GM19372 (cell line): Measurements from ENCODE around the gene TXNDC11.
"Not testable (repeated sequence)": the region's sequence is repeated elsewhere in the genome, so short reads cannot be mapped to it uniquely, and the experiment has no call there.

Experiments
- ATAC-seq: cut with Tn5 transposase; IDR thresholded peaks from one replicate; pipeline ENCODE4 v1.9.1; 2021; ENCODE audit warnings: mild to moderate bottlenecking, low read depth, moderate library complexity; ENCODE audit not compliant: unreplicated experiment

The TXNDC11 gene

GRCh38 chr16:11742536-11743307 lies at the start of gene TXNDC11:
Gene TXNDC11 (minus strand): TSS chr16:11742857. CDS start chr16:11742730, 127 bp downstream.
- ATAC-seq: peak; percentile 82

GRCh38 chr16:11791144-11791828 lies 48.6 kb upstream of the TXNDC11 start:
- no peak for ATAC-seq

DNA sequence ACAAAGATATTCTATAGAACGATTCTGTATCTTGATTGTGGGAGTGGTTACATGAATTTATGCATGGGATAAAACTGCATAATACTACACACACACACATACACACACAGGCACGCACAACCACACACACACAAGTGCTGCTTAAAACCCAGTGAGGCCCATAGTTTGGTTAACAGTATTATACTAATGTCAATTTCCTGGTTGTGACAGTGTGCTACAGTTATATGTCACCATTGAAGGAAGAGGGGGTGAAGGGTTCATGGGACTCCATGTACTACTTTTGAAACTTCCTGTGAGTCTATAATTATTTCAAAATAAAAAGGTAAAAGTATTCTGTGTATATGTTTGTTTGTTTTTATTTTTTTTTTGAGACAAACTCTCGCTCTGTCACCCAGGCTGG lies 46.3 kb upstream of the TXNDC11 start:
- no peak for ATAC-seq

GRCh38 chr16:11784980-11785599 lies 42.4 kb upstream of the TXNDC11 start:
- not testable (repeated sequence) for ATAC-seq

GRCh38 chr16:11784381-11784780 lies 41.7 kb upstream of the TXNDC11 start:
- ATAC-seq: not testable (repeated sequence)

GRCh38 chr16:11784038-11784369 lies 41.3 kb upstream of the TXNDC11 start:
- no peak for ATAC-seq

GRCh38 chr16:11783319-11784037 lies 40.8 kb upstream of the TXNDC11 start:
- peak; percentile 55 for ATAC-seq

DNA sequence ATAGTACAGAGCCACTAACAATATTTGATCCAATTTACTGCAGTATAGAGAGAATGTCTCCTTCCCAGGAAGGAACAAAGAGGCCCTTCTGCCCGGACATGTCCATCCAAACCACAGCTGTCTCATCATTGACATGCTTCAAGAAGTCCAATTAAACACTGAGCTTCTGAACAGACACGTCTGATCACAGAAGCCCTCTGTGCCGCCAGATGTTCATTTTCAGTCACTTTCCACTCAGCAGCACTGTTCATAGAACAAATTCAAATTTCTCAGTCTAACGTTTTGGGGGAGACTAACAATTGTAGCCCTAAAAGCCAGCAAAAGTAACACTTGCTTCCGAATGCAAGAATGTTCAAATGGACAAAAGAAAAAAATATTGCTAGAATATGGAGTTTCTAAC lies 39.1 kb upstream of the TXNDC11 start:
- no peak for ATAC-seq

DNA sequence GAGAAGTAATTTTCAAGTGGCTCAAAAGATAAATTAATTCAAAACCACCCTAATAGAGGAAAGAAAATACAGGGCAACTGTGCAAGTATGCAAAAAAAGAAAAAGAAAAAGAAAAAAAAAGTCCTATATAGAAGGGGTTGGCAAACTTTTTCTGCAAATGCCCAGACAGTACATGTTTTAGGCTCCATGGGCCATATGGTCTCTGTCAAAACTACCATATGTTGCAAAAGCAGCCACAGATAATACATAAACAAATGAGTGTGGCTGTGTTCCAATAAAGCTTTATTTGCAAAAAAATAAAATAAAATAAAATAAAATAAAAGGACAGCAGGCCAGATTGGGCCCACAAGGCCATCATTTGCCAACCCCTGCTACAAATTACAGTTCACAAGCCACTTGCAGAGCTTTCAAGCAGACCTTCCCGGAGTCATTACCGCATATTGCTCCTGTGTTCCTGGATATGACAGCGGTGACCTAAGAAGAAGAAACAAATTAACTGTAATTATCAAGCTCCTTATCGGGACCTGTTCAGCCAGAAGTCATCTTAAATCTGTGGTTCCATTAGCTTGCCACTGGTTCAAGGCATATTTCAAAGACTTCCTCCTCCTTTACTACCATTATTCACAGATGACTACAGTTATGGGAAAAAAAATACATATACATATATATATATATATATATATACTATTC lies 38.5 kb upstream of the TXNDC11 start:
- no peak for ATAC-seq

GRCh38 chr16:11779074-11779473 lies 36.4 kb upstream of the TXNDC11 start:
- no peak for ATAC-seq

DNA sequence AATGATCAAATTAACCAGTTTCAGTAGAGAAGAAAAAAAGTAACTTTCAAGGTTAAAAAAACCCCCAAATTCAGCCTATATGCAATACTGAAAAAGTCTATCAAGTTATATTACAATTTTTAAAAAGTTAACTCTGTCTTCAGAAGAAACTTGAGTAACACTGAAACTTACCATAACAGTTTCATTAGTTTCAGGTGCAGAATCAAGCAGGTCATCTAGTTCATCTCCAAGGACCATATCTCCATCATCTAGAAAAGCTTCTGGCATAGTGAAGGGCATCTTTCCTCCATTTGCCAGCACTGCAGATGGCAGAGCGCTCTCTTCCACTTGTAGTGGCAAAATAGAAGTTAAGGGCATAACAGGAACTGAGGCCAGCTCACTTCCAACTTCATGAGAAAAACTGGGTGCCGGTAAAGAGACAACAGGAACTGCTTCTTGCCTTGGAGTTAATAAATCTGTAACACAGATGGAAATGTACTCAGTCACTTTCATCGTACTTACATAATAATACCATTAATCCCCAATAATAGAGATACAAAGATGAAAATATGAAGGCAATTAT lies 31.5 kb upstream of the TXNDC11 start:
- no peak for ATAC-seq

DNA sequence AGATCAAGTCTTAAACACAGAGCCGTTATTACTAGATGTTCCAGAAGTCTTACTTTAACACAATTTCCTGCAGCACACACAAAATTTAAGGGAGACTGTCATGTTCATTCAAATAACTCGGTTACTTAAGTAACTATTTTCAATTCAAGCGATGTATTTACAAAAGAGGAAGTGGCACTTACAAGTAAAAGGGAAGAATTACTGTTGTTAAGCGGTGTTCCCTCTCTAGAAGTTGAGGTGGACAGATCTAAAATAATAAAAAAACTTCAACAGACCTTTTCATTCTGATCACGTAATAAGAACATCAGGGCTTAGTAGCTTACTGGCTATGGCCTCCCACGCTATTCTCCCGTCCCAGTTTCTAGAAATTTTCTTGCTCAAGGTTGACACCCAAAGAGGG lies 26.2 kb upstream of the TXNDC11 start:
- no peak for ATAC-seq

GRCh38 chr16:11762431-11762830 lies 19.8 kb upstream of the TXNDC11 start:
- ATAC-seq: no peak

GRCh38 chr16:11759997-11760396 lies 17.3 kb upstream of the TXNDC11 start:
- ATAC-seq: no peak

DNA sequence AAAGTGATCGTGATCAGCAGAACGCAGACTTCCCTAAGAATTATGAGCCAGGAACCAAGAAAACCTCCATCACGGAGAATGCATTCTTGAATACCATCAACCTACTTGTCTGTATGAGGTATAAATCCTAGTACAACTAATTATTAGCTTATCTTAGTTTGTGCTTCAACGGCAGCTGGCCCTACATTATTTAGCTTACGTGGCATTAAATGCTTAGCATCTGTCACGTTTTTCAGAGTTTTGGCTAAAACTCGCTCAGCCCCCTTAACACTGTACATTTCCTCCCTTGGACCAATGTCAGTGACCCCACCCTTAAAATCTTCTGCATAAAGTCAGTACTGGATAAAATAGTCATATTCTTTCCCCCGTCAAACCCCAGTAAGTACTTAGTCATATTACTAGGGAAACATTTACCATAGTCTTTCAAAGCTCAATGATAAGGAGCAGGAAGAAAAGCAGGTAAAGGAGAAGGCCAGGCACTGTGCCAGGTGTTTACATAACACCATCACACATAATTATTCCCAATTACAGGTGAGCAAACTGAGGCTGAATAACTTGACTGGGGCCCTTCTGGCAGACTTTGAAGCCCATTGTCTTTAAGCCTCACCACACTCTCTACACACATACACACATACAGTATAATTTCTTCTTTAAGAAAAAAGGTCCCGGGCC lies 16.6 kb upstream of the TXNDC11 start:
- no peak for ATAC-seq

DNA sequence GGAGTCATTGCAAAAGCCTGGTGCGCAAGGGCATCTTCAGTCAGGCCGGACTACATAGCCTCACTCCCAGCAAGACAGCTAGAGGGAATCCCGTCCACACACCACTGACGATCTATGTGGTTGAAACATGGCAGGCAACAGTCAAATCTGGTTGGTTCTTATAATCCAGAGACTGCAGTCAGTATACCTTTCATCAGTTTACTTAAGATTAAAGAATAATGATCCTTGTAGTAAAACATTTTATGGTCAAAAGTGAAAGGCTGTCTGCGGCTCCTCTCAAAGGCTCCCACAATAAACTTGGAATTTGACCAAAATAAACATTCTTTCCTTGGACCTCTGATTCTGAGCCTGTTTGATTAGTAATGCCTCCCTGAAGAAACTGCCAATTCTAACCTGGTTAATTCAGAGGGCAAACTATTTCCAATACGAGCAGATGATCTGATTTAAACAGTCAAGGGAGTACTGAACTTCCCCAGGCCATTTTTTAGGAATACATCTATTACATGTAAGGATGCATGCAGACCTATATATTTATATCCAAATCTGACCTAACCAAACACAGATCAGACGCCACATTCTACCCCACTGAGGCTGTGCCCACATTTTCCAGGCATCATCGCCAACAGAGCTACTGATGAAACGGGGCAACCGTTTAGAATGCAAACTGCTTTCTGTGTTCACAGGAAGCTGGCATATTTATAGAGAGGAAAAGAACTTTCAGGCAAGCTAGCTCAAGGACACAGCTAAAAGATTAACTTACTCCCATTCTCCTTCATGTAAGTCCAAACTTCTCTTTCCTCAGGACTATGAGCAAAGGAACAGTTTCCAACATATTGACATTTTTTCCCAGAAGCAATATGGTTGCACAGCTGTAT lies 15.3 kb upstream of the TXNDC11 start:
- ATAC-seq: no peak

GRCh38 chr16:11756248-11756647 lies 13.6 kb upstream of the TXNDC11 start:
- no peak for ATAC-seq

DNA sequence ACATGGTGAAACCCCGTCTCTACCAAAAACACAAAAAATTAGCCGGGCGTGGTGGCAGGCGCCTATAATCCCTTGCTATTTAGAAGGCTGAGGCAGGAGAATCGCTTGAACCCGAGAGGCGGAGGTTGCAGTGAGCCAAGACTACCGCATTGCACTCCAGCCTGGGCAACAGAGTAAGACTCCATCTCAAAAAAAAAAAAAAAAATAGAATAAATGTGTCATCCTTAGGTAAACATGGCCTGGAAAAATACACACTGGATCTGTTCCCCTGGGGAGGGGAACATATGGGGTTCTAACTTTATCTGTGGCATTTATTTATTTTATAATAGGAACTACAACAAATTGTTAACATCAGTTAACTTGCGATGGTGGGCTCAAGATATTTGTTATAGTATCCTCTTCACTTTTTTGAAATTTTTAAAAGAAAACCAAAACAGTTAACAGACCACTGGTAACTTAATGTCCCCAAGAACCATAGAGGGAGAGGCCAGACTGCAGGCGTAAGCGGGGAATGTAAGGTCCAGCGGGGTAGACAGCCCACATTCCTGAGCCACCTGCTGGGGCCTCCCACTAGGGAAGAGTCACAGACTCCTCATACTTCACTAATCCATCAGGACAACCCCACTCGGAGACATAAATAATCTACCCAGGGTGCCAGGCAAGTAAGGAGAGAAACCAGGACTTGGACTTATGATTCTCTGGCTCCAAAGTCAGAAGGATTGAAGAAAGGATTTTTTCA lies 12.5 kb upstream of the TXNDC11 start:
- ATAC-seq: no peak
